ENCODE results near the gene UBD. TPM values are rescaled to one million over a fixed set of nuclear protein-coding genes. Genes with fewer than 3 reads are reported as not detected.

UBD gene
- total and polyA plus RNA-seq, 2 of the 13 experiments (the other 11 are each of a cell fraction or from before 2014, with no cell fraction given): 13.9 to 172 TPM

DNA sequence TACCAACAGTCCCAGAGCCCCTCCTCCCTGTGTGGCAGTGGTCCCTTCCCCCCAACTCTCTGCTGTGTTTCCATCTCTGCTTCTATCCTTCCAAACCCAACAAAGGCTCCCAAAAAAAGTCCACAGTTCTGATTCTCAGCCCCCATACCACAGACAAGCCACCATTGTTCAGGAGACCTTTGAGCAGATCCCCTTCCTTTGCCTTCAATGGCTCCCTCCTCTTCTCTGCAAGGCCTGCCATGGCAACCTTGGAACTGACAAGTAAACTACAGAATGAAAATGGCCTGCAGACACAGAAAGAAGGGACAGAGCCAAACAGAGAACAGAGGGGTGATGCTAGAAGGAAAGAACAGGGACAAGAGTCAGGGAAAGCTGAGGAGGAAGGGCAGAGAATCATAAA lies 48.6 kb upstream of the UBD start (continued):
- TF ChIP-seq, protein P1, sequence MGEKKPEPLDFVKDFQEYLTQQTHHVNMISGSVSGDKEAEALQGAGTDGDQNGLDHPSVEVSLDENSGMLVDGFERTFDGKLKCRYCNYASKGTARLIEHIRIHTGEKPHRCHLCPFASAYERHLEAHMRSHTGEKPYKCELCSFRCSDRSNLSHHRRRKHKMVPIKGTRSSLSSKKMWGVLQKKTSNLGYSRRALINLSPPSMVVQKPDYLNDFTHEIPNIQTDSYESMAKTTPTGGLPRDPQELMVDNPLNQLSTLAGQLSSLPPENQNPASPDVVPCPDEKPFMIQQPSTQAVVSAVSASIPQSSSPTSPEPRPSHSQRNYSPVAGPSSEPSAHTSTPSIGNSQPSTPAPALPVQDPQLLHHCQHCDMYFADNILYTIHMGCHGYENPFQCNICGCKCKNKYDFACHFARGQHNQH (CRISPR knock-in tag; IDR thresholded peaks at IDR 0.05): no peak
- TF ChIP-seq NFYC (CRISPR knock-in tag; IDR thresholded peaks at IDR 0.05) (no peak), NONO (IDR thresholded peaks at IDR 0.05) (no peak), NONO (CRISPR knock-in tag; conservative IDR thresholded peaks at IDR 0.05) (no peak)
- TF ChIP-seq, protein P2, sequence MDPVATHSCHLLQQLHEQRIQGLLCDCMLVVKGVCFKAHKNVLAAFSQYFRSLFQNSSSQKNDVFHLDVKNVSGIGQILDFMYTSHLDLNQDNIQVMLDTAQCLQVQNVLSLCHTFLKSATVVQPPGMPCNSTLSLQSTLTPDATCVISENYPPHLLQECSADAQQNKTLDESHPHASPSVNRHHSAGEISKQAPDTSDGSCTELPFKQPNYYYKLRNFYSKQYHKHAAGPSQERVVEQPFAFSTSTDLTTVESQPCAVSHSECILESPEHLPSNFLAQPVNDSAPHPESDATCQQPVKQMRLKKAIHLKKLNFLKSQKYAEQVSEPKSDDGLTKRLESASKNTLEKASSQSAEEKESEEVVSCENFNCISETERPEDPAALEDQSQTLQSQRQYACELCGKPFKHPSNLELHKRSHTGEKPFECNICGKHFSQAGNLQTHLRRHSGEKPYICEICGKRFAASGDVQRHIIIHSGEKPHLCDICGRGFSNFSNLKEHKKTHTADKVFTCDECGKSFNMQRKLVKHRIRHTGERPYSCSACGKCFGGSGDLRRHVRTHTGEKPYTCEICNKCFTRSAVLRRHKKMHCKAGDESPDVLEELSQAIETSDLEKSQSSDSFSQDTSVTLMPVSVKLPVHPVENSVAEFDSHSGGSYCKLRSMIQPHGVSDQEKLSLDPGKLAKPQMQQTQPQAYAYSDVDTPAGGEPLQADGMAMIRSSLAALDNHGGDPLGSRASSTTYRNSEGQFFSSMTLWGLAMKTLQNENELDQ (CRISPR knock-in tag; IDR thresholded peaks at IDR 0.05; ENCODE audit: borderline replicate concordance): no peak
- TF ChIP-seq, protein P3, sequence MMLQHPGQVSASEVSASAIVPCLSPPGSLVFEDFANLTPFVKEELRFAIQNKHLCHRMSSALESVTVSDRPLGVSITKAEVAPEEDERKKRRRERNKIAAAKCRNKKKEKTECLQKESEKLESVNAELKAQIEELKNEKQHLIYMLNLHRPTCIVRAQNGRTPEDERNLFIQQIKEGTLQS (CRISPR knock-in tag; IDR thresholded peaks at IDR 0.05): no peak
- TF ChIP-seq, protein P4, sequence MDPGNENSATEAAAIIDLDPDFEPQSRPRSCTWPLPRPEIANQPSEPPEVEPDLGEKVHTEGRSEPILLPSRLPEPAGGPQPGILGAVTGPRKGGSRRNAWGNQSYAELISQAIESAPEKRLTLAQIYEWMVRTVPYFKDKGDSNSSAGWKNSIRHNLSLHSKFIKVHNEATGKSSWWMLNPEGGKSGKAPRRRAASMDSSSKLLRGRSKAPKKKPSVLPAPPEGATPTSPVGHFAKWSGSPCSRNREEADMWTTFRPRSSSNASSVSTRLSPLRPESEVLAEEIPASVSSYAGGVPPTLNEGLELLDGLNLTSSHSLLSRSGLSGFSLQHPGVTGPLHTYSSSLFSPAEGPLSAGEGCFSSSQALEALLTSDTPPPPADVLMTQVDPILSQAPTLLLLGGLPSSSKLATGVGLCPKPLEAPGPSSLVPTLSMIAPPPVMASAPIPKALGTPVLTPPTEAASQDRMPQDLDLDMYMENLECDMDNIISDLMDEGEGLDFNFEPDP (CRISPR knock-in tag; conservative IDR thresholded peaks at IDR 0.05): no peak

DNA sequence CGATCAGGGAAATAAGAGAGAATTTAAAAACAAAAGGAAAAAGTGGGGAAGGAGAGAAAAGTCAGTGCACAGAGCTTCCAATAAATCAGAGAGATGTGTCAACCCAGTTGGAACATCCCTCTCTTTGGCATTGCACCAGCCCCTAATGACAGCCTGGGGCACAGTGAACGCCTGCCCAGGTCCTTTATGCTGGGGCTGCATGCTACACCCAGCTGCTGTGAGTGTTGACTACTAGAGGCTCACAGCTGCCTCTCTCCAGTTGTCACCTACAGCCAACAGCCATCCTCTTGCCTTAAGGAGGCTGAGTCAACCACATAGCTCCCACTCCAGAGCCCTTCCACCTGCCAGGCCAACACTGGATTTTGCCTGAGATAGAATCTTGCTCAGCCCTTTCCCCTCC lies 44.4 kb upstream of the UBD start:
- Histone ChIP-seq H3K9me3 (ENCODE audit: low read length) (no peaks in the 10 kb centered on the region), H3K27me3 (ENCODE audit: control insufficient read depth in 1 of 2, insufficient read depth in 2 of 2, low read length in 2 of 2) (peaks cover 0 to 14% of the 10 kb centered on the region in 2 experiments; a peak in 1 of 5 replicates), H2AFZ (ENCODE audit: low read length) (no peak overlapping the region), H3K36me3 (replicated peaks in 1 of 2; ENCODE audit: control insufficient read depth in 1 of 2, insufficient read depth in 2 of 2, low read length in 2 of 2) (no peaks in the 10 kb centered on the region), H3K4me3 (replicated peaks in 1 of 3; ENCODE audit: insufficient read depth in 1 of 3, low read depth in 2 of 3, low read length in 3 of 3) (no peak overlapping the region), H3K4me1 (ENCODE audit: insufficient read depth, low read length) (no peaks in the 10 kb centered on the region), H3K4me2 (ENCODE audit: low read depth, low read length) (no peak overlapping the region), H3K27ac (ENCODE audit: extremely low read length, insufficient read depth, low read length) (no peak overlapping the region), H3K9ac (ENCODE audit: insufficient read depth, low read depth, low read length) (no peak overlapping the region), H3K79me2 (ENCODE audit: insufficient read depth, low read length) (no peaks in the 10 kb centered on the region), H4K20me1 (ENCODE audit: insufficient read depth, low read length) (no peaks in the 10 kb centered on the region)
- WGBS (ENCODE audit: low lambda C conversion rate): 22% methylated on average over 2 of the region's 2 CpGs
- POLR2A ChIA-PET: no interaction called here
- ATAC-seq (no peak), FAIRE-seq (no peak), DNase-seq (ENCODE audit: low spot score) (no peak)
- TF ChIP-seq ELF3 (CRISPR knock-in tag; IDR thresholded peaks at IDR 0.05) (no peak), ZSCAN30 (CRISPR knock-in tag; IDR thresholded peaks at IDR 0.05) (no peak), REXO4 (CRISPR knock-in tag; IDR thresholded peaks at IDR 0.05; ENCODE audit: borderline replicate concordance) (no peak), PAX8 (CRISPR knock-in tag; IDR thresholded peaks at IDR 0.05; ENCODE audit: borderline replicate concordance) (no peak), HCFC1 (IDR thresholded peaks at IDR 0.05; ENCODE audit: low read depth, low read length) (no peak), FOSL1 (CRISPR knock-in tag; IDR thresholded peaks at IDR 0.05; ENCODE audit: borderline replicate concordance) (no peak), GPN1 (CRISPR knock-in tag; IDR thresholded peaks at IDR 0.05; ENCODE audit: borderline replicate concordance) (no peak), ARHGAP35 (CRISPR knock-in tag; IDR thresholded peaks at IDR 0.05; ENCODE audit: borderline replicate concordance) (no peak)
- TF ChIP-seq, protein P5, sequence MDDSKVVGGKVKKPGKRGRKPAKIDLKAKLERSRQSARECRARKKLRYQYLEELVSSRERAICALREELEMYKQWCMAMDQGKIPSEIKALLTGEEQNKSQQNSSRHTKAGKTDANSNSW (CRISPR knock-in tag; IDR thresholded peaks at IDR 0.05; ENCODE audit: borderline replicate concordance): no peak
- in situ Hi-C loops (cut with HindIII; ENCODE audit: extremely low pct_ligation_motif_present, low pct_unique_long_range_greater_than_20kb) (no loop called here), intact Hi-C loops (cut with micrococcal nuclease; ENCODE audit: unreplicated experiment) (no loop called here)
- no TSS peak for BruUV-seq (replicated peaks)
- CTCF ChIA-PET (ENCODE audit: low intra/inter-chr PET ratio, low total read pairs): interaction anchor here (1.8 kb wide), 1 partner anchor 228 kb away, joined by 4 read pairs; the partner anchor contains the start of gene OR12D3

All from HepG2 (cell line).